ENCODE data around the gene CHRNB2.

Gene CHRNB2

GRCh38 chr1:154616659-154617345, 49.2 kb downstream of the CHRNB2 start:
- Histone ChIP-seq H3K4me2 (ENCODE audit: low read depth, low read length, poor library complexity, severe bottlenecking) (no peak overlapping the region), H4K20me1 (ENCODE audit: low read depth, low read length) (peaks cover 2% of the 10 kb centered on the region; the same call in 1 of the 2 replicates), H3K9me2 (replicated peaks; ENCODE audit: insufficient read depth, low read length) (no peaks in the 10 kb centered on the region), H3K27me3 (ENCODE audit: low read length) (no peaks in the 10 kb centered on the region), H2AFZ (ENCODE audit: low read depth, low read length, severe bottlenecking) (no peak overlapping the region), H3K9ac (ENCODE audit: low read length) (no peak overlapping the region), H3K79me2 (ENCODE audit: insufficient read depth, low read length) (peaks cover 71% of the 10 kb centered on the region), H3K9me3 (ENCODE audit: insufficient read depth, low read length) (no peaks in the 10 kb centered on the region), H3K36me3 (ENCODE audit: low read length) (peaks cover 4% of the 10 kb centered on the region; the same call in 1 of the 2 replicates), H3K27ac (ENCODE audit: low read depth, low read length) (no peak overlapping the region), H3F3A (ENCODE audit: insufficient read depth) (peaks cover 3% of the 10 kb centered on the region; the same call in 1 of the 2 replicates), H3K4me3 (ENCODE audit: insufficient read depth, low read length, poor library complexity, severe bottlenecking) (no peak overlapping the region)
- TF ChIP-seq CTCF (IDR thresholded peaks at IDR 0.05; ENCODE audit: insufficient read depth, low read length, poor library complexity, severe bottlenecking) (no peak), EZH2phosphoT487 (conservative IDR thresholded peaks at IDR 0.05; ENCODE audit: low read length) (no peak)

GRCh38 chr1:154619181-154619948, 51.8 kb downstream of the CHRNB2 start:
- Histone ChIP-seq H3K9me3 (ENCODE audit: insufficient read depth, low read length) (no peaks in the 10 kb centered on the region), H3K36me3 (ENCODE audit: low read length) (peaks cover 4% of the 10 kb centered on the region; the same call in 1 of the 2 replicates), H3K4me3 (ENCODE audit: insufficient read depth, low read length, poor library complexity, severe bottlenecking) (no peak overlapping the region), H3K27me3 (ENCODE audit: low read length) (no peaks in the 10 kb centered on the region), H4K20me1 (ENCODE audit: low read depth, low read length) (peaks cover 2% of the 10 kb centered on the region; the same call in 1 of the 2 replicates), H3K27ac (ENCODE audit: low read depth, low read length) (no peak overlapping the region), H2AFZ (ENCODE audit: low read depth, low read length, severe bottlenecking) (no peak overlapping the region), H3K9ac (ENCODE audit: low read length) (no peak overlapping the region), H3K4me2 (ENCODE audit: low read depth, low read length, poor library complexity, severe bottlenecking) (no peak overlapping the region), H3K79me2 (ENCODE audit: insufficient read depth, low read length) (peaks cover 93% of the 10 kb centered on the region), H3F3A (ENCODE audit: insufficient read depth) (no peaks in the 10 kb centered on the region), H3K9me2 (replicated peaks; ENCODE audit: insufficient read depth, low read length) (no peaks in the 10 kb centered on the region)
- TF ChIP-seq CTCF (IDR thresholded peaks at IDR 0.05; ENCODE audit: insufficient read depth, low read length, poor library complexity, severe bottlenecking), result no peak
- no peak for TF ChIP-seq EZH2phosphoT487 (conservative IDR thresholded peaks at IDR 0.05; ENCODE audit: low read length)

- Histone ChIP-seq H3F3A (ENCODE audit: insufficient read depth) (no peaks in the 10 kb centered on the region), H3K79me2 (ENCODE audit: insufficient read depth, low read length) (peaks cover 93% of the 10 kb centered on the region), H2AFZ (ENCODE audit: low read depth, low read length, severe bottlenecking) (no peak overlapping the region), H3K4me2 (ENCODE audit: low read depth, low read length, poor library complexity, severe bottlenecking) (no peak overlapping the region), H3K27me3 (ENCODE audit: low read length) (no peaks in the 10 kb centered on the region), H3K36me3 (ENCODE audit: low read length) (peaks cover 4% of the 10 kb centered on the region; the same call in 1 of the 2 replicates), H3K9ac (ENCODE audit: low read length) (no peak overlapping the region), H3K27ac (ENCODE audit: low read depth, low read length) (no peak overlapping the region), H3K9me3 (ENCODE audit: insufficient read depth, low read length) (no peaks in the 10 kb centered on the region), H3K4me3 (ENCODE audit: insufficient read depth, low read length, poor library complexity, severe bottlenecking) (no peak overlapping the region), H4K20me1 (ENCODE audit: low read depth, low read length) (peaks cover 2% of the 10 kb centered on the region; the same call in 1 of the 2 replicates), H3K9me2 (replicated peaks; ENCODE audit: insufficient read depth, low read length) (no peaks in the 10 kb centered on the region)
- TF ChIP-seq CTCF (IDR thresholded peaks at IDR 0.05; ENCODE audit: insufficient read depth, low read length, poor library complexity, severe bottlenecking) (no peak), EZH2phosphoT487 (conservative IDR thresholded peaks at IDR 0.05; ENCODE audit: low read length) (no peak)
These were observed 53.2 kb downstream of the CHRNB2 start for GRCh38 chr1:154620751-154621150.
